MM.1S (cell line): ENCODE data around the gene DVL2.
A peak's percentile ranks its signal among the peaks of the same experiment; 100 is the strongest.

Experiments used
- DNase-seq: peaks from one replicate; pipeline ENCODE4 v3.0.0-alpha.2; 2015
- H2AFZ ChIP-seq: fragments of 300-600 bp; sonication (generic); 2 replicates; pipeline ENCODE4 v1.6.0; 2016; ENCODE audit warnings: antibody characterized with exemption, low read length
- H3F3A ChIP-seq: fragments of 300-600 bp; sonication (generic); 2 replicates; pipeline ENCODE4 v1.6.1; 2016; ENCODE audit warnings: mild to moderate bottlenecking, antibody characterized with exemption, low read length, moderate library complexity, mixed read lengths; ENCODE audit not compliant: insufficient read depth
- H3K27ac ChIP-seq: fragments of 300-600 bp; sonication (generic); 2 replicates; pipeline ENCODE4 v1.5.1; 2016; ENCODE audit warnings: mild to moderate bottlenecking, low read length
- H3K27me3 ChIP-seq: fragments of 300-600 bp; sonication (generic); replicated peaks from 2 replicates; pipeline ENCODE4 v1.6.0; 2016; ENCODE audit warnings: low read length; ENCODE audit not compliant: insufficient read depth
- H3K36me3 ChIP-seq: fragments of 300-600 bp; sonication (generic); replicated peaks from 2 replicates; pipeline ENCODE4 v1.6.1; 2016; ENCODE audit warnings: mild to moderate bottlenecking, low read length, mixed read lengths; ENCODE audit not compliant: insufficient read depth
- H3K4me1 ChIP-seq: fragments of 300-600 bp; sonication (generic); 2 replicates; pipeline ENCODE4 v1.6.1; 2016; ENCODE audit warnings: low read length, mixed read lengths
- H3K4me2 ChIP-seq: fragments of 300-600 bp; sonication (generic); 2 replicates; pipeline ENCODE4 v1.6.0; 2016; ENCODE audit warnings: low read depth, low read length
- H3K4me3 ChIP-seq: fragments of 300-600 bp; sonication (generic); 2 replicates; pipeline ENCODE4 v1.5.1; 2016; ENCODE audit warnings: low read length, mixed read lengths
- H3K79me2 ChIP-seq: fragments of 300-600 bp; sonication (generic); 2 replicates; pipeline ENCODE4 v1.6.1; 2016; ENCODE audit warnings: mixed run types, low read length, mixed read lengths
- H3K9ac ChIP-seq: fragments of 300-600 bp; sonication (generic); 2 replicates; pipeline ENCODE4 v1.6.1; 2016; ENCODE audit warnings: low read length, mixed read lengths
- H3K9me2 ChIP-seq: fragments of 300-600 bp; sonication (generic); replicated peaks from 2 replicates; pipeline ENCODE4 v1.6.1; 2016; ENCODE audit warnings: mild to moderate bottlenecking, low read length, mixed read lengths; ENCODE audit not compliant: insufficient read depth
- H3K9me3 ChIP-seq: fragments of 300-600 bp; sonication (generic); replicated peaks from 2 replicates; pipeline ENCODE4 v1.6.1; 2016; ENCODE audit warnings: mild to moderate bottlenecking, low read length, mixed read lengths; ENCODE audit not compliant: insufficient read depth
- H4K20me1 ChIP-seq: fragments of 300-600 bp; sonication (generic); 2 replicates; pipeline ENCODE4 v1.6.1; 2016; ENCODE audit warnings: mild to moderate bottlenecking, low read length, moderate library complexity, mixed read lengths; ENCODE audit not compliant: insufficient read depth
- CTCF ChIP-seq: fragments of 300-600 bp; sonication (generic); IDR thresholded peaks from 2 replicates; pipeline ENCODE4 v1.5.1; 2016; ENCODE audit warnings: antibody characterized with exemption, low read length, mixed read lengths
- EZH2 ChIP-seq: fragments of 300-600 bp; sonication (generic); optimal IDR thresholded peaks from 2 replicates; pipeline ENCODE3; 2017; ENCODE audit warnings: low read depth, mild to moderate bottlenecking, antibody characterized with exemption, low read length, mixed read lengths
- EZH2phosphoT487 ChIP-seq: fragments of 300-600 bp; sonication (generic); IDR thresholded peaks from 2 replicates; pipeline ENCODE4 v1.6.1; 2018; ENCODE audit warnings: antibody characterized with exemption, low read length

Gene DVL2

GRCh38 chr17:7221278-7222092 is 12.8 kb downstream of the DVL2 start:
- peaks cover 6% of the 10 kb centered on the region for H3K27me3 ChIP-seq
- H3K36me3 ChIP-seq: 0 out of 2 replicates have a peak, but pooled peaks cover 6% of the 10 kb centered on the region
- no peak overlapping the region for H3K9ac ChIP-seq
- peaks cover 35% of the 10 kb centered on the region for H3K79me2 ChIP-seq
- H3K27ac ChIP-seq: no peak overlapping the region
- no peaks in the 10 kb centered on the region for H4K20me1 ChIP-seq
- TF ChIP-seq EZH2phosphoT487: no peak
- TF ChIP-seq CTCF: no peak
- no peak for TF ChIP-seq EZH2
- H3K9me2 ChIP-seq: no peaks in the 10 kb centered on the region
- H3K9me3 ChIP-seq: no peaks in the 10 kb centered on the region
- H3K4me3 ChIP-seq: no peak overlapping the region; the same call in 1 of the 2 replicates
- peaks cover 12% of the 10 kb centered on the region for H3K4me1 ChIP-seq
- no peak overlapping the region for H2AFZ ChIP-seq
- peak overlapping the region; percentile 72; the same call in 1 of the 2 replicates for H3K4me2 ChIP-seq
- H3F3A ChIP-seq: no peaks in the 10 kb centered on the region
- DNase-seq: no peak

GRCh38 chr17:7220593-7221277 is 13.6 kb downstream of the DVL2 start:
- H3K4me2 ChIP-seq: peak overlapping the region; percentile 72
- DNase-seq: peak; percentile 79
- peak; percentile 79 for TF ChIP-seq CTCF
- no peak for TF ChIP-seq EZH2phosphoT487
- TF ChIP-seq EZH2: no peak
- H3K9me3 ChIP-seq: no peaks in the 10 kb centered on the region
- no peaks in the 10 kb centered on the region for H3F3A ChIP-seq
- no peaks in the 10 kb centered on the region for H4K20me1 ChIP-seq
- H3K36me3 ChIP-seq: 0 out of 2 replicates have a peak, but pooled peaks cover 6% of the 10 kb centered on the region
- peaks cover 12% of the 10 kb centered on the region for H3K4me1 ChIP-seq
- peak overlapping the region; percentile 75 for H3K9ac ChIP-seq
- no peak overlapping the region for H2AFZ ChIP-seq
- H3K79me2 ChIP-seq: peaks cover 35% of the 10 kb centered on the region
- peak overlapping the region; percentile 87 for H3K4me3 ChIP-seq
- H3K9me2 ChIP-seq: no peaks in the 10 kb centered on the region
- H3K27me3 ChIP-seq: peaks cover 13% of the 10 kb centered on the region
- peak overlapping the region; percentile 35; the same call in 1 of the 2 replicates for H3K27ac ChIP-seq

- DNase-seq: peak; percentile 79
- H2AFZ ChIP-seq: peak within 1 kb of the TSS; percentile 50
- H3K4me3 ChIP-seq: peak within 1 kb of the TSS; percentile 87
- H3K27ac ChIP-seq: peak within 1 kb of the TSS; percentile 35; the same call in 1 of the 2 replicates
- H4K20me1 ChIP-seq: no peaks in the 10 kb centered on the region
- H3K79me2 ChIP-seq: peaks cover 35% of the 10 kb centered on the region
- H3K9me2 ChIP-seq: no peaks in the 10 kb centered on the region
- H3K27me3 ChIP-seq: peaks cover 17% of the 10 kb centered on the region
- 0 out of 2 replicates have a peak, but pooled peaks cover 6% of the 10 kb centered on the region for H3K36me3 ChIP-seq
- H3F3A ChIP-seq: no peaks in the 10 kb centered on the region
- no peaks in the 10 kb centered on the region for H3K9me3 ChIP-seq
- peaks cover 16% of the 10 kb centered on the region for H3K4me1 ChIP-seq
- H3K9ac ChIP-seq: peak within 1 kb of the TSS; percentile 75
- peak within 1 kb of the TSS; percentile 72 for H3K4me2 ChIP-seq
- TF ChIP-seq CTCF (no peak), EZH2 (no peak), EZH2phosphoT487 (no peak)
Observed at GRCh38 chr17:7219812-7220592, 14.3 kb downstream of the DVL2 start, which contains the start of the genes ACADVL and DLG4. Gene ACADVL (plus strand): TSS chr17:7219938. CDS start chr17:7219985, 47 bp downstream. Gene DLG4 (minus strand): TSS chr17:7219836.
